Hepatocyte (in vitro differentiated cells): ENCODE results near the gene GPR32. TPM values are rescaled to one million over a fixed set of nuclear protein-coding genes. Genes with fewer than 3 reads are reported as not detected.

Experiments
- DNase-seq: peaks from one replicate; pipeline ENCODE4 v3.0.0-alpha.2; 2016; ENCODE audit warnings: low spot score
- H2AFZ ChIP-seq: fragments of 200-600 bp; sonication (generic); 2 replicates; pipeline ENCODE4 v1.6.0; 2016; ENCODE audit warnings: antibody characterized with exemption, mild to moderate bottlenecking
- H3K27ac ChIP-seq: fragments of 200-600 bp; sonication (generic); 2 replicates; pipeline ENCODE4 v1.5.1; 2016; ENCODE audit warnings: mild to moderate bottlenecking
- H3K27me3 ChIP-seq: fragments of 200-600 bp; sonication (generic); 2 replicates; pipeline ENCODE4 v1.6.1; 2016
- H3K36me3 ChIP-seq: fragments of 200-600 bp; sonication (generic); replicated peaks from 2 replicates; pipeline ENCODE4 v1.5.1; 2016; ENCODE audit warnings: low read depth; ENCODE audit not compliant: insufficient read depth
- H3K4me1 ChIP-seq: fragments of 200-600 bp; sonication (generic); 2 replicates; pipeline ENCODE4 v1.5.1; 2016; ENCODE audit warnings: mild to moderate bottlenecking, moderate library complexity; ENCODE audit not compliant: insufficient read depth
- H3K4me2 ChIP-seq: fragments of 200-600 bp; sonication (generic); 2 replicates; pipeline ENCODE4 v1.6.0; 2016
- H3K4me3 ChIP-seq: fragments of 200-600 bp; sonication (generic); 2 replicates; pipeline ENCODE4 v1.5.1; 2016; ENCODE audit warnings: mild to moderate bottlenecking
- H3K79me2 ChIP-seq: fragments of 200-600 bp; sonication (generic); 2 replicates; pipeline ENCODE4 v1.6.0; 2017; ENCODE audit warnings: mild to moderate bottlenecking
- H3K9me2 ChIP-seq: fragments of 200-600 bp; sonication (generic); replicated peaks from 2 replicates; pipeline ENCODE4 v1.6.0; 2017; ENCODE audit warnings: mild to moderate bottlenecking; ENCODE audit not compliant: insufficient read depth
- H3K9me3 ChIP-seq: fragments of 200-600 bp; sonication (generic); 2 replicates; pipeline ENCODE4 v1.5.1; 2016; ENCODE audit warnings: low read depth, mild to moderate bottlenecking
- H4K20me1 ChIP-seq: fragments of 200-600 bp; sonication (generic); 2 replicates; pipeline ENCODE4 v1.6.0; 2016; ENCODE audit warnings: mild to moderate bottlenecking; ENCODE audit not compliant: insufficient read depth, poor library complexity, severe bottlenecking
- EZH2 ChIP-seq: fragments of 200-600 bp; sonication (generic); IDR thresholded peaks from 2 replicates; pipeline ENCODE4 v1.6.1; 2016; ENCODE audit warnings: antibody characterized with exemption, mild to moderate bottlenecking, borderline replicate concordance
- EZH2phosphoT487 ChIP-seq: fragments of 200-600 bp; sonication (generic); IDR thresholded peaks from one replicate; pipeline ENCODE4 v1.6.1; 2018; ENCODE audit warnings: antibody characterized with exemption, mild to moderate bottlenecking, low read depth, moderate library complexity; ENCODE audit not compliant: unreplicated experiment, severe bottlenecking
- WGBS: methylation state at CpG from one replicate; pipeline ENCODE4 v1.1.6; 2016; ENCODE audit warnings: low lambda C conversion rate; ENCODE audit errors: missing lambda C conversion rate; 5-methylcytosine and 5-hydroxymethylcytosine counted together
- polyA plus RNA-seq: library from polyadenylated mRNA; unstranded; fragments of >200 nt; fragmentation: Nextera tagmentation; extraction: Ambion mirVana; gene quantifications from 2 replicates; pipeline ENCODE4 v1.2.1, GENCODE V29; 2016
- total RNA-seq: library from RNA; depleted of rRNA; stranded (reverse); fragments of >200 nt; gene quantifications from 2 replicates; pipeline ENCODE4 v1.2.3, GENCODE V29; 2014
- TF ChIP-seq, protein P1 (sequence below): fragments of 200-600 bp; sonication (generic); IDR thresholded peaks from 2 replicates; pipeline ENCODE4 v1.5.1; 2016; ENCODE audit warnings: antibody characterized with exemption, mild to moderate bottlenecking; ENCODE audit not compliant: poor library complexity

The GPR32 gene
- total and polyA plus RNA-seq, 2 experiments from 2014 or later: not detected

- H4K20me1 ChIP-seq: no peaks in the 10 kb centered on the region
- 83% methylated on average over 12 of the region's 12 CpGs for WGBS
- no peaks in the 10 kb centered on the region for H3K79me2 ChIP-seq
- peaks cover 58% of the 10 kb centered on the region for H3K27me3 ChIP-seq
- H3K4me3 ChIP-seq: no peak overlapping the region
- no peak for DNase-seq
- H3K4me1 ChIP-seq: peaks cover 10% of the 10 kb centered on the region
- no peak overlapping the region for H2AFZ ChIP-seq
- TF ChIP-seq EZH2phosphoT487: no peak
- TF ChIP-seq, protein P1, sequence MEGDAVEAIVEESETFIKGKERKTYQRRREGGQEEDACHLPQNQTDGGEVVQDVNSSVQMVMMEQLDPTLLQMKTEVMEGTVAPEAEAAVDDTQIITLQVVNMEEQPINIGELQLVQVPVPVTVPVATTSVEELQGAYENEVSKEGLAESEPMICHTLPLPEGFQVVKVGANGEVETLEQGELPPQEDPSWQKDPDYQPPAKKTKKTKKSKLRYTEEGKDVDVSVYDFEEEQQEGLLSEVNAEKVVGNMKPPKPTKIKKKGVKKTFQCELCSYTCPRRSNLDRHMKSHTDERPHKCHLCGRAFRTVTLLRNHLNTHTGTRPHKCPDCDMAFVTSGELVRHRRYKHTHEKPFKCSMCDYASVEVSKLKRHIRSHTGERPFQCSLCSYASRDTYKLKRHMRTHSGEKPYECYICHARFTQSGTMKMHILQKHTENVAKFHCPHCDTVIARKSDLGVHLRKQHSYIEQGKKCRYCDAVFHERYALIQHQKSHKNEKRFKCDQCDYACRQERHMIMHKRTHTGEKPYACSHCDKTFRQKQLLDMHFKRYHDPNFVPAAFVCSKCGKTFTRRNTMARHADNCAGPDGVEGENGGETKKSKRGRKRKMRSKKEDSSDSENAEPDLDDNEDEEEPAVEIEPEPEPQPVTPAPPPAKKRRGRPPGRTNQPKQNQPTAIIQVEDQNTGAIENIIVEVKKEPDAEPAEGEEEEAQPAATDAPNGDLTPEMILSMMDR: no peak
- H3K9me2 ChIP-seq: no peaks in the 10 kb centered on the region
- no peaks in the 10 kb centered on the region for H3K36me3 ChIP-seq
- no peaks in the 10 kb centered on the region for H3K9me3 ChIP-seq
- no peak overlapping the region for H3K27ac ChIP-seq
- no peak overlapping the region for H3K4me2 ChIP-seq
Observed at GRCh38 chr19:50818859-50819472, 48.7 kb downstream of the GPR32 start.

- H3K9me2 ChIP-seq: no peaks in the 10 kb centered on the region
- H3K9me3 ChIP-seq: no peaks in the 10 kb centered on the region
- 49% methylated on average over 8 of the region's 8 CpGs for WGBS
- no peaks in the 10 kb centered on the region for H3K36me3 ChIP-seq
- no peak overlapping the region for H3K4me3 ChIP-seq
- H3K4me1 ChIP-seq: peaks cover 10% of the 10 kb centered on the region
- no peaks in the 10 kb centered on the region for H4K20me1 ChIP-seq
- no peaks in the 10 kb centered on the region for H3K79me2 ChIP-seq
- H3K4me2 ChIP-seq: peak overlapping the region; percentile 67
- no peak overlapping the region for H3K27ac ChIP-seq
- peaks cover 58% of the 10 kb centered on the region for H3K27me3 ChIP-seq
- TF ChIP-seq EZH2: no peak
- TF ChIP-seq EZH2phosphoT487: no peak
- TF ChIP-seq, protein P1: no peak
- H2AFZ ChIP-seq: no peak overlapping the region
- DNase-seq: no peak
Observed at GRCh38 chr19:50819636-50820035, 49.4 kb downstream of the GPR32 start.

DNA sequence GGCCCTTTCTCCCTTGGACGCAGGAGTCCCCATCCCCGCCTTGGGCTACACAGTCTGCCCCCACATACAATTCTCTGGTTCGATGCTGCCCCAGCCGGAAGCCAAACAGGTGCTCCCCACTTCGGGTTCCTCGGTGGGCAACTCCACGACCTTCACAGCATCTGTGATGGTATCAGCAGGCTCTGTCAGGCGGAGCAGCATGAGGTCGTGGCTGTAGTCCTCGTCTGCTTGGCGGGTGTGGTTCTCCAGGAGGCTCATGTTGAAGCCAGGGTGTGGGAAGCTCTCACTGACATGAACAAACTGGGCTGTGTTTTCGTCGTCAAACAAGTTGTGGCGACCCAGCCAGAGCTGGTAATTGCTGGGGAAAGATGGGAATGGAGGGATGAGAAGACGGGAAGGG lies 49.8 kb downstream of the GPR32 start:
- Histone ChIP-seq H2AFZ (no peak overlapping the region), H3K9me2 (no peaks in the 10 kb centered on the region), H3K36me3 (no peaks in the 10 kb centered on the region), H3K9me3 (no peaks in the 10 kb centered on the region), H3K4me3 (no peak overlapping the region), H3K4me2 (peak overlapping the region; percentile 67), H4K20me1 (no peaks in the 10 kb centered on the region), H3K4me1 (peaks cover 10% of the 10 kb centered on the region), H3K27ac (peak overlapping the region; percentile 45), H3K79me2 (no peaks in the 10 kb centered on the region), H3K27me3 (peaks cover 58% of the 10 kb centered on the region)
- 16% methylated on average over 15 of the region's 15 CpGs for WGBS
- DNase-seq: no peak
- TF ChIP-seq EZH2 (no peak), EZH2phosphoT487 (no peak)
- TF ChIP-seq, protein P1: no peak
